Activated CD8-positive, alpha-beta memory T cell treated with anti-CD3 and anti-CD28 coated beads, Interleukin-2, amount 50 U/mL, for 48 hours (primary cell): ENCODE data around the gene EEF2K.
A peak's percentile ranks its signal among the peaks of the same experiment; 100 is the strongest.
"Not testable (repeated sequence)": the region's sequence is repeated elsewhere in the genome, so short reads cannot be mapped to it uniquely, and the experiment has no call there.

Source experiments
- DNase-seq: peaks from one replicate; pipeline ENCODE4 v3.0.0-alpha.2; 2020

EEF2K gene

GRCh38 chr16:22297871-22298733 lies 92.0 kb downstream of the EEF2K start:
- peak; percentile 84 for DNase-seq

DNA sequence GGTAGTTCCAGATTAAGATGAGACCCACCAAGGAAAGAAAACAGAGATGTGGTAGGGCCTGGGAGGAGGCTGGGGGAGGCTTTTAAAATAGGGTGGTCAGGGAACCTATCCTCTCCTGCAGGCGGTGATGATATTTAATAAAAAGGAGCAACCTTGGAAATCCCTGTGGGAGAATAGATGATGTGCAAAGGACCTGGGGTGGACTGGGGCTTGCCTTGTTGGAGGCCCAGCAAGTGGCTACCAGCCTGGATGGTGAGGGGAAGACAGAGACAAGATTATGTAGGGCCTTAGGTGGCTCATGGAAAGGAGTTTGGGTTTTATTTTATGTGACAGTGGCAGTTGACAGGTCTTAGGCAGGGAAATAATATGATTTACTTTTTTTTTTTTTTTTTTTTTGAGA lies 93.0 kb downstream of the EEF2K start:
- DNase-seq = no peak

- peak; percentile 66 for DNase-seq
Measured at GRCh38 chr16:22300427-22301071, 94.5 kb downstream of the EEF2K start.

- DNase-seq = not testable (repeated sequence)
Measured at GRCh38 chr16:22301423-22301822, 95.3 kb downstream of the EEF2K start.

- no peak for DNase-seq
Measured at GRCh38 chr16:22302776-22303363, 96.8 kb downstream of the EEF2K start.

- no peak for DNase-seq
Measured at GRCh38 chr16:22304411-22304810, 98.3 kb downstream of the EEF2K start.

DNA sequence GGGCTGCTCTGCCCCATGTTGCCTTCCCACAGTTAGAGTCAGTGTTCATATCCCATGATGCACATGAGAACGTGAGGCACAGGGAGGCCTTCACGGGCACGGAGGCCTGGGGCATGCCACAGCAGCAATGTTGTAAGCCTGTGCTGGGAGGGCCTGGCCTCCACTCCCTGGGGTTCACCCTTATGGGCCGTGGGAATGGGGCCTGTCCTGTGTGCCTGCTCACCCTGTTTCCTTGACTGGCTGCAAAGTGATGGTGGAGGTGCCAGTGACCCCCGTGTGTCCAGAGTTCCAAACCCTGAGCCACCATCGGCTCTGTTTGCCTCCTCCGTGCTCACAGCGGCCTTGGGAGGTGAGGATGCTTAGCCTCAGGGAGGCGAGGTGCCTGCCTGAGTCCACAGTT lies 100.7 kb downstream of the EEF2K start:
- DNase-seq = no peak

GRCh38 chr16:22307838-22308237 lies 101.8 kb downstream of the EEF2K start:
- DNase-seq = no peak

DNA sequence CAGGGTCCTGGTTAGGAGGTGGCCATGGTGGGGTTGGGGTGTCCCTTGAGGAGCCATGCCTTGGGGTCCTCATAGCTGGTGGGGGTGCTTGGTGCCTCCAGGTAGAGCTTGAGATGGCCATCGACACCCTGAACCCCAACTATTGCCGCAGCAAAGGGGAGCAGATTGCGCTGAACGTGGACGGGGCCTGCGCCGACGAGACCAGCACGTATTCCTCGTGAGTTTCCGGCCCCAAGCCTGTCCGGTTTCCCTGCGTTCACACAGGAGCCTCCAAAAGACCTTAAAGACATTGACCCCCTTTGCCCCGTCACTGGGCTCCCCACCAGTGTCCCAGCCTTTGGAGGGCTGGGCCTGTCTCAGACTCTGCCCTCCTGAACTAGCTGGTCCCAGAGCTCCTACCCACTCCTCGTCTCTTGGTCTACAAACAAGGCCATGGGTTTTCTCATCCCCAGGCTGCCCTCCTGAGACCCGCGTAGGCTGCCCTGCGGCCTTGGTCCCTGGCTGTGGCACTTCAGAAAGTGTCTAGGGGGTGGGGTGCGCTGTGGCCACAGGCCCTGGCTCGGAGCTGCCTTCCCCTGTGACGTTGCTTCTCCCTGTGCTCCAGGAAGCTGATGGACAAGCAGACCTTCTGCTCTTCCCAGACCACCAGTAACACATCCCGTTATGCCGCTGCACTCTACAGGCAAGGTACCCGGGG lies 102.9 kb downstream of the EEF2K start:
- DNase-seq = no peak

DNA sequence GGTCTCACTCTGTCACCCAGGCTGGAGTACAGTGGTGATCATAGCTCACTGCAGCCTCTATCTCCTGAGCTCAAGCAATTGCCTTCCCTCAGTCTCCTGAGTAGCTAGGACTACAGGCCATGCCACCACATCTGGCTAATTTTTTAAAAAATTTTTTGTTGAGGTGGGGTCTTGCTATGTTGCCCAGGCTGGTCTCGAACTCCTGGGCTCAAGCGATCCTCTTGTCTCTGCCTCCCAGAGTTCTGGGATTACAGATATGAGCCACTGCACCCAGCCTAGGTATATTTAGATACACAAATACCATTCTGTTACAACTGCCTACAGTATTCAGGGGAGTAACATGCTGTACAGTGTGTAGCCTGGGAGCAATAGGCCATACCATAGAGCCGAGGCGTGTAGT lies 105.4 kb downstream of the EEF2K start:
- DNase-seq = no peak

DNA sequence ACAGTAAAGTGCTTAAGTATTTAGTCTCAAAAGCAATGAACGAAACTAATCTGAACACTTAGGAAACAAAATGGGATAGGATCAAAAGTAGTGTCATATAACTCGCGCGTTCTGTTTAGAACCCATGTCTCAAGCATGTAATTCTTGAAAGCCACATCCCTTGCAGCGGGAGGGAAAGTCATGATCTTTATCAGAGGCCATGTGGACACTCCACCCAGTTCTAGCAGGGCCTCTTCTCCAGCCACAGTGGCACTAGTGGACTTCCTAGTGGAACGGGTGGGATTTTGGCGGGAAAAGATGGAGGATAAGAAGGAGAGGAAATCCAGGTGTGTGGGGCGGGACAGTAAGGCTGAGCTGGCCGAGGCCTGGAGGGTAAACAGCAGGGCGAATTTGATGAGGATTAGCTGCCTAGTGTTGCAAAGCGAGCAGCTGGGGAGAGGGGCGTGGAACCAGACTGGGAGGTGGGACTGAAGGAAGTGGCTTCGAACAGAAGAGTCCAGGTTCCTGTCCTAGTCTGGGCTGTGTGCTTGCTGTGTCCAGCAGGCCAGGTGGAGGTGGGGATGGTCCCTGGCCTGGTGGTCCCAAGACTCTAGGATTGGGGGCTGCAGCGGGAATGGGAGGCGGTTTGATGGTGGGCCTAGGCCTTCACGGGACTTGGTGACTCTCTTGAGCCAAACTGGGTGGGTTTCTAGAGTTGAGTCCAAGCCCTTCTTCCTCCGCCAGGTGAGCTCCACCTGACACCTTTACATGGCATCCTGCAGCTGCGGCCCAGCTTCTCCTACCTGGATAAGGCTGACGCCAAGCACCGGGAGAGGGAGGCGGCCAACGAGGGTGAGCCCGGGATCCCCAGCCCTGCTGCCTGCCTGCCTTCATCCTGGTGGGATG lies 107.1 kb downstream of the EEF2K start:
- DNase-seq = peak; percentile 45

GRCh38 chr16:22313876-22314470 lies 107.9 kb downstream of the EEF2K start:
- peak; percentile 48 for DNase-seq

- DNase-seq = peak; percentile 47
Measured at GRCh38 chr16:22314661-22315626, 108.9 kb downstream of the EEF2K start.

DNA sequence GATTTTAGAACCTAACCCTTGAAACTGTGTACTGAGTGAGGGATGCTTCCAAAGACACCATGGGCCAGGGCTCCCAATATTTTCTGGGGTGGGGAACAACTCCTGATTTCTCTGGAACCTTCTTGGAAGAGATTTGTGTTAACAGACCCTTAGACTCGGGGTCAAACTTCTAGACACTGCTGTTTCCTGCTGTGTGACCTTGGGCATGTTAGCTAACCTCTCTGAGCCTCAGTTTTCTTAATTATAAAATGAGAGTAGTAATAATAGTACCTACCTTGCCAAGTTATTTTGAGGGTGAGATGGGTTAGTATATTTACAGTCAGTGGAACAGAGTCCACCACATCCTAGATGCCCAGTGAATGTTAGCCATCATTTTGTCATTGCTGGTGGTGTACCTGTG lies 109.9 kb downstream of the EEF2K start:
- no peak for DNase-seq

DNA sequence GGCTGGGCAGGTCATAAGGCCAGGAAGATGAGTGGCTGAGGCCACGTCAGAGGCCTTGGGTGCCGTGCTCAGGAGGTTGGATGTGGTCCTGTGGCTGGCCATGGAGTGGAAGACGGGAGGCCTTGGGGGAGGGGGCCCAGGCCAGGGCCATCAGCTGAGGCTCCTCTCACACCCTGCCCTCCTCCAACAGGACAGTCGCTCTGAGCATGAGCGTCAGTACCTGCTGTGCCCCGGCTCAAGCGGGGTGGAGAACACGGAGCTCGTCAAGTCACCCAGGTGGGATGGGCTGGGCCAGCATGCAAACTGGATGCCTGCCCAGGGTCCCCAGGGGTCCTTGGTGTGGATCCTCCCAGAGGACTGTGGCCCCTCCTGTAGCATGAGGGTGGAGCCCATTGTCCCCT lies 110.3 kb downstream of the EEF2K start:
- peak; percentile 40 for DNase-seq

- peak; percentile 47 for DNase-seq
Measured at GRCh38 chr16:22317001-22317530, 111.0 kb downstream of the EEF2K start.

- peak; percentile 42 for DNase-seq
Measured at GRCh38 chr16:22317625-22318024, 111.5 kb downstream of the EEF2K start.

GRCh38 chr16:22318690-22319358 lies 112.7 kb downstream of the EEF2K start:
- DNase-seq = peak; percentile 84

DNA sequence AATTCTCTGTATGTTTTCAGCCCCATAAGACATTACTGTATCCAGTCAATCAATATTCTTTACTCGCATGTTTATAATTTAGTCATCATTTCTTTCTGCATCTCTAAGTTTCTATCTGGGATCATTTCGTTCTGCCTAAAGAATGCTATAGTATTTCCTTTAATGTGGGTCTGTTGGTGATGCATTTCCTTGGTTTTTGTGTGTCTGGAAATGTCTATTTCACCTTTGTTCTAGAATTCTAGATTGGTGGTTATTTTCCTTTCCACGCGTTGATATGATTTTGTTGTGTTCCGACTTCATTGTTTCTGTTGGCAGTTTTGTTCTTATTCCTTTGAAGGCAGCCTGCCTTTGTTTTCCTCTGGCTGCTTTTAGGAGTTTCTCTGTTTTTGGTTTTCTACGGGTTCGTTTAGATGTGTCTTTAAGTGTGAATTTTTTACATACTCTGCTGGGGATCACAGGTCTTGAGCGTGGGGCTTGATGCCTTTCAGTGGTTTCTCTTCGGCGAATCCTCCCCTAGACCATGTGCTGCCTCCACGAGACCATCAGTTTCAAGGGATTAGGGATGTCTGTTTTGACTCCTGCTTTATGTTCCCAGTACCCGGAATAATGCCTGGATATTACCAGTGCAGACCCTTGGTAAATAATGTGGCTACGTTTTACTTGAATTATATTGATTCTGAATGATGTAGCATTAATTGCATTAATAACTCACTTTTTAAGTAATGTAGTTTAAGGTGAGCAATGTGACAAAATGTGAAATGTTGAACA lies 114.7 kb downstream of the EEF2K start:
- peak; percentile 33 for DNase-seq
